HEK293 (cell line): ENCODE data around the gene ZNF117.

Experiments used
- CTCF ChIA-PET: fragments of 350-600 bp; formaldehyde crosslinking; extraction: SDS; loops from one replicate; lab custom pipeline; 2021; ENCODE audit warnings: antibody characterized with exemption; lab: Yijun Ruan, JAX
- POLR2A ChIA-PET: fragments of 300-600 bp; formaldehyde crosslinking; extraction: SDS; loops from one replicate; lab custom pipeline; 2020; ENCODE audit warnings: antibody characterized with exemption, inconsistent platforms; lab: Yijun Ruan, JAX
- H3K27ac ChIP-seq: fragments of 200-500 bp; sonication (Bioruptor generic); 2 replicates; pipeline ENCODE4 v1.5.1; 2014; ENCODE audit warnings: low read depth, low read length, control low read depth, inconsistent platforms; ENCODE audit errors: extremely low read depth
- H3K36me3 ChIP-seq, 2 experiments: fragments of 200-500 bp in 1 of 2; sonication (Bioruptor generic) in 1 of 2; 1 replicate in 1 of 2; 2 replicates in 1 of 2; pipeline ENCODE4 v1.5.1; 2014 to 2017; ENCODE audit warnings: inconsistent platforms in 2 of 2, low read length in 2 of 2; ENCODE audit not compliant: control insufficient read depth in 2 of 2, insufficient read depth in 1 of 2
- H3K4me1 ChIP-seq: fragments of 200-500 bp; sonication (Bioruptor generic); 2 replicates; pipeline ENCODE4 v1.5.1; 2014; ENCODE audit warnings: mild to moderate bottlenecking, low read length, inconsistent platforms; ENCODE audit not compliant: control insufficient read depth, insufficient read depth
- H3K4me3 ChIP-seq: 2 replicates; pipeline ENCODE4 v1.5.1; 2011; ENCODE audit warnings: low read depth, mild to moderate bottlenecking, control low read depth, low read length, moderate library complexity
- H3K9me3 ChIP-seq: fragments of 200-500 bp; sonication (Bioruptor generic); 2 replicates; pipeline ENCODE4 v1.5.1; 2014; ENCODE audit warnings: low read depth, low read length, inconsistent platforms; ENCODE audit not compliant: control insufficient read depth, insufficient read depth
- AEBP2 ChIP-seq: fragments of 450-650 bp; formaldehyde crosslinking; IDR thresholded peaks from 2 replicates; pipeline ENCODE4 v1.5.1; 2016; ENCODE audit warnings: missing biosample characterization, missing genetic modification characterization, borderline replicate concordance
- GLI2 ChIP-seq: fragments of 450-650 bp; formaldehyde crosslinking; IDR thresholded peaks from 2 replicates; pipeline ENCODE4; 2017; ENCODE audit warnings: missing biosample characterization, missing genetic modification characterization, low read depth, borderline replicate concordance
- GLI4 ChIP-seq: fragments of 450-650 bp; formaldehyde crosslinking; IDR thresholded peaks from 2 replicates; pipeline ENCODE4 v1.5.1; 2016; ENCODE audit warnings: missing biosample characterization, missing genetic modification characterization
- HOXA7 ChIP-seq: sonication (generic); formaldehyde crosslinking; IDR thresholded peaks from 2 replicates; pipeline ENCODE4 v1.8.1; 2022; ENCODE audit warnings: missing genetic modification reagents, borderline replicate concordance
- KLF10 ChIP-seq: fragments of 450-650 bp; IDR thresholded peaks from 2 replicates; pipeline ENCODE4 v1.5.1; 2018; ENCODE audit warnings: missing biosample characterization, mild to moderate bottlenecking, missing genetic modification characterization
- PRDM2 ChIP-seq: fragments of 450-650 bp; formaldehyde crosslinking; IDR thresholded peaks from 2 replicates; pipeline ENCODE4 v1.5.1; 2016; ENCODE audit warnings: missing biosample characterization, missing genetic modification characterization, borderline replicate concordance
- REPIN1 ChIP-seq: fragments of 450-650 bp; formaldehyde crosslinking; IDR thresholded peaks from 2 replicates; pipeline ENCODE4 v1.5.1; 2017; ENCODE audit warnings: missing biosample characterization, missing genetic modification characterization, low read depth
- SP3 ChIP-seq: fragments of 450-650 bp; formaldehyde crosslinking; IDR thresholded peaks from 2 replicates; pipeline ENCODE4 v1.5.1; 2016; ENCODE audit warnings: missing biosample characterization, missing genetic modification characterization
- ZBTB17 ChIP-seq: fragments of 450-650 bp; formaldehyde crosslinking; IDR thresholded peaks from 2 replicates; pipeline ENCODE4 v1.5.1; 2016; ENCODE audit warnings: missing biosample characterization, missing genetic modification characterization
- ZBTB20 ChIP-seq: fragments of 450-650 bp; formaldehyde crosslinking; IDR thresholded peaks from 2 replicates; pipeline ENCODE4 v1.5.1; 2016; ENCODE audit warnings: missing biosample characterization, missing genetic modification characterization
- ZBTB7A ChIP-seq: fragments of 450-650 bp; formaldehyde crosslinking; IDR thresholded peaks from 2 replicates; pipeline ENCODE4 v1.5.1; 2016; ENCODE audit warnings: low read depth, missing biosample characterization, missing genetic modification characterization
- ZIC2 ChIP-seq: fragments of 450-650 bp; formaldehyde crosslinking; IDR thresholded peaks from 2 replicates; pipeline ENCODE4 v1.5.1; 2016; ENCODE audit warnings: missing biosample characterization, missing genetic modification characterization
- ZNF146 ChIP-seq: fragments of 450-650 bp; formaldehyde crosslinking; IDR thresholded peaks from 2 replicates; pipeline ENCODE4 v1.5.1; 2016; ENCODE audit warnings: missing biosample characterization, missing genetic modification characterization
- ZNF175 ChIP-seq: fragments of 450-650 bp; formaldehyde crosslinking; IDR thresholded peaks from 2 replicates; pipeline ENCODE4 v1.5.1; 2016; ENCODE audit warnings: missing biosample characterization, missing genetic modification characterization
- ZNF211 ChIP-seq: fragments of 450-650 bp; formaldehyde crosslinking; IDR thresholded peaks from 2 replicates; pipeline ENCODE4 v1.5.1; 2016; ENCODE audit warnings: low read depth, missing biosample characterization, missing genetic modification characterization
- ZNF48 ChIP-seq: fragments of 450-650 bp; formaldehyde crosslinking; IDR thresholded peaks from 2 replicates; pipeline ENCODE4 v1.5.1; 2016; ENCODE audit warnings: missing biosample characterization, missing genetic modification characterization
- ZNF555 ChIP-seq: fragments of 450-650 bp; formaldehyde crosslinking; conservative IDR thresholded peaks from 2 replicates; pipeline ENCODE4 v1.5.1; 2017; ENCODE audit warnings: missing biosample characterization, mild to moderate bottlenecking, missing genetic modification characterization, inconsistent platforms
- ZNF660 ChIP-seq: fragments of 450-650 bp; IDR thresholded peaks from 2 replicates; pipeline ENCODE4 v1.5.1; 2018; ENCODE audit warnings: missing biosample characterization, mild to moderate bottlenecking, missing genetic modification characterization
- ZNF776 ChIP-seq: fragments of 450-650 bp; formaldehyde crosslinking; IDR thresholded peaks from 2 replicates; pipeline ENCODE4 v1.5.0; 2017; ENCODE audit warnings: missing biosample characterization, missing genetic modification characterization, borderline replicate concordance
- ZNF792 ChIP-seq: fragments of 450-650 bp; formaldehyde crosslinking; IDR thresholded peaks from 2 replicates; pipeline ENCODE4 v1.5.1; 2016; ENCODE audit warnings: missing biosample characterization, missing genetic modification characterization

The ZNF117 gene

GRCh38 chr7:64996305-64996704, 5.5 kb upstream of the ZNF117 start:
- Histone ChIP-seq H3K4me1 (no peaks in the 10 kb centered on the region), H3K9me3 (no peaks in the 10 kb centered on the region), H3K36me3 (peaks cover 0 to 18% of the 10 kb centered on the region in 2 experiments; a peak in 2 of 3 replicates), H3K4me3 (no peak overlapping the region), H3K27ac (no peak overlapping the region)
- ChIA-PET CTCF (no interaction called here), POLR2A (no interaction called here)
- TF ChIP-seq ZNF211 (no peak), KLF10 (no peak), AEBP2 (tag by site-specific recombination) (no peak), PRDM2 (no peak), ZBTB7A (no peak), HOXA7 (CRISPR knock-in tag) (no peak), ZIC2 (tag by site-specific recombination) (no peak), ZNF175 (tag by site-specific recombination) (no peak), ZBTB17 (tag by site-specific recombination) (no peak), ZNF555 (no peak), REPIN1 (no peak), ZNF48 (tag by site-specific recombination) (no peak), ZNF776 (tag by site-specific recombination) (no peak), ZNF792 (no peak), GLI4 (tag by site-specific recombination) (no peak), ZNF146 (tag by site-specific recombination) (no peak), ZBTB20 (tag by site-specific recombination) (no peak), GLI2 (no peak), ZNF660 (no peak)

DNA sequence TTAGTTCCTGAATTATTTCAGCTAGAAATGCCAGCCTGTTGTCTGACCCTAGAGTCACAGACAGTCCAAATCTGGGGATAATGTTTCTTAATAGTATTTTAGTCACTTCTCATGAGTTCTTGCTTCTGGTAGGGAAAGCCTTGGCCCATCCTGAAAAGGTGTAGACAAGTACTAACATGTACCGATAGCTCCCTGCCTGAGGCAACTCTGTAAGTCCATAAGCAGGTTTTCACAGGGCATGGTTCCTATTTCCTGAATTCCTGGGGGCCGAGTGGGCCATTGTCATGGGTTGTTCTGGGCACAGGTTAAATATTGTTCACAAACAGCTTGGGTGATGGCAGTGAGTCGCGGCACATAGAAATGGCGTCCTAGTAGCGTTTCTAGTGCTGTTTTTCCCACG, 3.1 kb upstream of the ZNF117 start:
- Histone ChIP-seq H3K9me3 (no peaks in the 10 kb centered on the region), H3K4me3 (no peak overlapping the region), H3K36me3 (peaks cover 0 to 8% of the 10 kb centered on the region in 2 experiments; a peak in 1 of 3 replicates), H3K27ac (no peak overlapping the region), H3K4me1 (no peaks in the 10 kb centered on the region)
- ChIA-PET CTCF (no interaction called here), POLR2A (interaction anchor here (2.0 kb wide), 1 partner anchor 13 kb away, joined by 8 read pairs; the partner anchor contains the start of gene ERV3-1)
- TF ChIP-seq SP3 (tag by site-specific recombination), result no peak
